HL-60/S4 treated with phorbol 12-myristate 13-acetate at 8.2 ng/mL for 4 days and 3 days (cell line): ENCODE measurements around the gene CYRIA.

Experiments used
- in situ Hi-C: fragments of 300-500 bp; cut with MboI; formaldehyde crosslinking; loops from 2 replicates; pipeline ENCODE4 v1.15.0; 2022; ENCODE audit warnings: low sequenced_read_pairs

The CYRIA gene

DNA sequence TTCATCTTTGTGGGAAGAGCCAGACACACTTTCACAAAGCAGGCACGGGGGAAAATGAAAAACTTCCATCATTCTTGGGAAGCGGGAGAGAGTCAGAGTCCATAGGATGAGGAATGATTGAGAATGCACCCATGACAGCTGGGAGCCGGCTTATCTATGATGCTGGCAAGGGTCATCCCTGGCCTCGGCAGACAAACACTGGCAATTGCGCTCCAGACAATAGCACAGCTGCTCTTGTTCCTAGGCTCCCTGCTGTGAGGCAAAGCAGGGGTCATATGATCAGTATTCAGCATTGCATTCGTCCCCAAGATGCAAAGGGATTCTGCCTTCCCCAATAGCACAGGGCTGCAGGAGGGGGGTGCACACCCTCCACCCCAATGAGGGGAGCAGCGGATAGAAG, 33.0 kb downstream of the CYRIA start:
- in situ Hi-C loops = no loop called here

DNA sequence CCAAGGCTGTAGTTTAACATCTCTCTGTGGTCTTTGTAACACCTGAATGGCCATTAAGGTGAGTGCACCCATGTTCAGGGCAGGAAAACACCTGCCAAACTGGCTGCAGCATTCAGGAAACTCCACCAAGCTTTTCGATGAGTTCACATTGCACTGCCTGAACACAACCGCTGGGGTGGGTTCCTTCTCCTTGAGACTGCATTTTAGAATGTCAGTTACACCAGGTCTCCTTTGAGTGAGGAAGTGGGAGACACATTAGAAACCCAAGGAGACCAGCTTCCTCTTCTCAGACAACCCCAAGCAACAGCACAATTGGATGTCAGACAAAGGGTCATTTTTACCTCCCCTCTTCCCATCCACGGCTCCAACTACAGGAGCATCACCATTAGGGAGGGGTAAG, 35.2 kb downstream of the CYRIA start:
- in situ Hi-C loops = no loop called here

DNA sequence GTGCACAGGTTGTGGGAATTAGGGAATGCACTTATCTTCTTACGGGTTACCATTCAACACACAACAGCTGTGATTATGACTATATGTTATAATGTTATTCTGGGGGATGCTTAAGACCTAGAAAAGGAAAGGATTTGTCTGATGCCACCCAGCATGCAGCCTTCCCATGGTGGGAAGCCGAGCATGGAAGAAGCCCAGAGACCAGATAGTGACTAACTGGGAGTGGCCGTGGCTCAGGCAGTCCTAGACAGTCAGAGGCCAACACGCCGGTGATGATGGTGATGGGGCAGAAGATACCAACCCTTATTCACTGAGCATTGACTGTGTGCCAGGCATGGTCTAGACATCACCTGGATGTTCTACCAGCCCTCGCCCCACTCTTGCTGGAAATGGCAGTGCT, 35.9 kb downstream of the CYRIA start:
- in situ Hi-C loops = no loop called here

DNA sequence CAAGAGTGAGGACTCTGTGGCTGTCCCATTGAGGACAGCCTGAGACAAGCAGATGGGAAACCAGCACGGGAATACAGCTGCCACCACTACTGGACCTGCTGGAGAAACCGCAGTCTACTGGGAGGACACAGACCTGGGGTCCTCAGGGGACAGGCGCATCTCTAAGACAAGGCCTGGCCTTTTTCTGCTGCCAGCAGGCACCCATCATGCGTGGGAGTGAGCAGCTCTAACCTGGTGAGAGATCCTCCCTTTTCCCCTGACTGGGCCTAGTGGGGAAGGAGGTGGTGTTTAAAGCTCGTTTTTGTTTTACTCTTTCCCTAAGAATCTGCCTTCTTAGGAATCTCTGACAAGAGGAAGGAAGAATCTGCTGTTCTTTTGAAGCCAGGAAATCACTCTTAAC, 36.6 kb downstream of the CYRIA start:
- in situ Hi-C loops = no loop called here

DNA sequence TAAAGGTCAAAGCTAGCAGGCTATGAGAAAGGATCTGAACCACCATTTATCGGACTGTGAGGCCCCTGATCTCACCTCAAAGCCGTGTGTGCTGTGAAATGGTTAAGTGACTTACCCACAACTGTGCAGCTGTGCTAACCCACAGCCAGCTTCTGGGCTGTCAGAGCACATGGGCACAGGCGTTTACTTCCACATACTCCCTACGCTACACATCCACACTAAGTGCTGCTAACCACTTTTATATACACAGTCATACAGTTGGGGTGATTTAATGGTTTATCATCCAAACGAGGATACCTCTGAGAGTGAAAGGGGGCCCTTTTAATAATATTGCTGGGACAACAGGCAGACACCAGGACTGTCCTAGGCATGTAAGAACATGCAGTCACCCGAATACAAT, 37.3 kb downstream of the CYRIA start:
- in situ Hi-C loops = no loop called here

DNA sequence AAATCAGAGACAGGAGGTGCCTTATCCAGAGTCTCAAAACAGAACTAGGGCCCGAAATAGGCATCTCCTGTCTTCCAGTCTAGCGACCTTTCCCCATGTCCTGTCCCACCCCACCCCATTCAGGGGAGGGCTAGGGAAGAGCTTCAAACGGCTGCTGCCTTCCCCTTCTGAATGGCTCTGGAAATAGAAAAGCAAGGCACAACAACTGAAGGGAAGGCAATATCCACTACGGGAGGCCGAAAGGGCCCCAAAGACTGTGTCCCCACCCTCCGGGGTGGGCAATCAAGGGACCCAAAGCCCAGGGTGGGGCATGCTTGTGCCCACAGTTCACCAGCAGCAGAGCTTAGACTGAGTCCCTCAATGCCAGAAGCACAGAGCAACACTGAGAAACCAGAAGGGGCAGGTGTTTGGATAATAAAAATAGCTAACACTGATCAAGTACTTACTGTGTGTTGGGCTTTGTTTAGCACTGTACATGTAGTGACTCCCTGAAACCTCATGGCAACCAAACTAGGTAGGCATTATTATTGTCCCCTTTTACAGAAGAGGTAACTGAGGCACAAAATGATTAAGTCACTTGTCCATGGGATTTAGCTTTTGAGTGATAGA, 38.5 kb downstream of the CYRIA start:
- in situ Hi-C loops = no loop called here

DNA sequence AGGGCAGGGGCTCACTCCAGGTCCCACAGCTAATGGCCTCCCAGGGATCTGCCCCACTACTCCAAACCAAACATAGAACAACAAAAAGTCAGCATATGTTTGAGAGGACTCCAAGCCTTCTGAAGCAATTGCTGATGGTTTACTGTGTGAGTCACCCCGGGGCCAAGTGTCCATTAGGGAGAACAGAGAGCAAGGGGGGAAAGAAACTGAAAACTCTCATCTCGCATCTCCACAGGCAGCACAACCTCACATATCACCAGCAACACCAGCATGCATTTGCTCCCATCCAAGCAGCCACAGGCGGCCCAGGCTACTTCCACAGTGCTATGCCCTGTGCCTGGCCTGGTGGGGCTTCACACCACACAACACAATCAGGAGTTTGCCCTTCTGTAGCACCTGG, 39.1 kb downstream of the CYRIA start:
- in situ Hi-C loops = no loop called here

DNA sequence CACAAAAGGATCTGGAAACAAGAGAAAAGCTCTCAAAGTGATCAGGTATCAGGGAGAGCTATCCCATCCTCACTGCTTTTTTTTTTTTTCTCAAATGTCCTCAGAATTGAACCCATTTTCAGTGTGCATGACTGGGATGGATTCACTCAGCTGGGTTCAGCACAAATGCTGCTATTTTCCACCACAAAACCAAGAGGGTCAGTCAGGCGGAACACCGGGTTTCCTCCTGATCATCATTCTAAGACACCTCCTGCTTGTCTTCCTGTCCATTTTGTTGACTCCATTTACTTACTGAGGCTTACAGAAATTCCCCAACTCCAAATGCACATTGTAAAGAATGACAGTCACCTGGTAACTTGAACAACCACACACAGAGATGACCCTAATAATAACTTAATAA, 39.9 kb downstream of the CYRIA start:
- in situ Hi-C loops = no loop called here

DNA sequence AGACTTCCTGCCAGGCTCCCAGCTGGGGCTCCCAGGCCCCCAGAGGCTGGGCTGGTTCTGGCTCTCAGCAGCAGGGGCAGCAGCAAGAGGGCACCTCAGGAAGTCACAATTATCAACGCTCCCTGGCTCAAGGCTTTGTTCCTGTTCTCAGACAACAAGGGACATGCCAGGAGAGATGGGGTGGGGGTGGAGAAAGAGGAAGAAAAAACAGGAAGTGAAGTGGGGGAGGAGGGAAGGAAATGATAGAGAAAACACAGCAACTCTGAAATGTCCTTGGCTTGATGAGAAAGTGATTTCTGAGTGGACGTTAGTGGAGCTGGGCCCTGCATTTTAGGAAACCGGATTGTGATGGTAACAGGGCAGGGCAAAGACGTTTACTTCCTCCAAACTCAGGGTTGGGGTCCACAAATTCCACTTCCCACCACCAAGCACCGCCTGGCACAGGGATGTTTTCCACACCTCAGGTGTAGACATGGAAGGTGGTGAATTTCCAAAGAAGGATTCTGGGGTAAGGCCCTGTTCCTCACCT, 40.4 kb downstream of the CYRIA start:
- in situ Hi-C loops = no loop called here

DNA sequence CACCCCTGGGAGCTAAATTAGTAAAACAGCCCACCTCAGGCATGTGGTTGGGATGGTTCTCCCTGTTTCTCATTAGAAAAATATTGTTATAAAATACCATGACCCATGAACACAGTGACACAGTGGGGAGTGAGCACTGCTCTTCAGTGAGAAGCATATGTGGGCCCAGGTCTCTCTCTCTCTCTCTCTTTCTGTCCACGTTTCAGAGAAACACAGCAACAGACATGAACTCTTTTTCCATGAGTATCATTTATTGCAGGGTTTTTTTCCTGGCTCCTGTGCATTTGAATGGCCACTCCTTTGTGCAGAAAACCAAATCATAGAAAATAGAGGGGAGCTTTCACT, 41.2 kb downstream of the CYRIA start:
- in situ Hi-C loops = no loop called here

DNA sequence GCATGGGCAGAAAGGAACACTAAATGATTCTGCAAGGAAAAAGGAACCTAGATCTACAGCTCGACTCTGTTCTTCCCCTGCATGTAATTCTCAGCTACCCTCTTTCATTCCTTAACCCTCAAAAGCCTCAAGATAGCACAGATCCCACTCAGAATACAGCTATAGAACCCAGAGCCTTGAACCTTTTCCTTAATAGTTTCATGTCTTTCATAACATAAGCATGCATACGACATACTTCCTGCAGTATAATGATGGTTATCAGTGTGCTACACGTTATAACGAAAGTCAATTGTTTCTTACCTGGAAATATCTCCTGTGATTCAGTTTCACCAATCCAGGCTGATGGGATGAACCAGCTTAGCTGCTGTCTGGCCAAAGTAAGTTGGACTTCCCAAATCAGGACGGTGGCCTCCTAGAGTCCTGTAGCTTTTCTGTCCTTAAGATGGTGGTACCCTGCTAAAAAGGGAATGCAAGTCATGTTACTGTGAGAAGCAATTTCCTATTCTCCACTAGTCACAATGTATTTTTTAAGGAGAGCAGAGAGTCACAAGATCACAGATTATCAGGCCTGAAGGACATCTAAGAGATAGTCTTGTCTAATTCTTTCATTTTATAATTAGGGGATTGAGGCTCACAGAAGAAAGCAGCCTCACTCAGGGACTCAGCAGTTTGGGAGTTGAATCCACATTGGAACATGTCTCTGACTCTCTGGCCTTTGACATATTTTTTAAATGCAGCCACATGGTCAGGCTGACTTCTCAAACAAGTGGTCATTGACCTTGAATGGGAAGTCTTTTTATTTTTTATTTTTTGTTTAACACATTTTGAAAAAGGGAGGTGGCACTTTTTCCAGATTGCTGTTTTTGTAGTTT, 41.8 kb downstream of the CYRIA start:
- in situ Hi-C loops = no loop called here

DNA sequence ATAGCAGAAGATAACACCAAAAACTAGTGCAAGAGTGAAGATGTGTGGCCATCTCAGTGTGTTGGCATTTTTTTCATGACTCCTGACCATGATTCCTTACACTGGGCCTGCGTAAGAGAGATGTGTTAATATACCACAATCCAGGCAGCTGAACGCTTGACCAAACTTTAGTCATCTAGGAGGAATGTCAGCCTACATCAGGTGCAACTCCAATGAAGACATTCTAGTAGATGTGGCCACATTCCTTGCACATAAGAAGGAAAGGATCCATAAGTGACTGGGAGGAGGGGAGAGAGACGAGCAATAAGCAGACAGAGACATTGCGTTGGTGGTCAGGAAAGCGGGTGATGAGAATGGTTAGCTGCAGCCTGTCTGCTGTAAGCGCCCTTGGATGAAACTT, 42.6 kb downstream of the CYRIA start:
- in situ Hi-C loops = no loop called here

DNA sequence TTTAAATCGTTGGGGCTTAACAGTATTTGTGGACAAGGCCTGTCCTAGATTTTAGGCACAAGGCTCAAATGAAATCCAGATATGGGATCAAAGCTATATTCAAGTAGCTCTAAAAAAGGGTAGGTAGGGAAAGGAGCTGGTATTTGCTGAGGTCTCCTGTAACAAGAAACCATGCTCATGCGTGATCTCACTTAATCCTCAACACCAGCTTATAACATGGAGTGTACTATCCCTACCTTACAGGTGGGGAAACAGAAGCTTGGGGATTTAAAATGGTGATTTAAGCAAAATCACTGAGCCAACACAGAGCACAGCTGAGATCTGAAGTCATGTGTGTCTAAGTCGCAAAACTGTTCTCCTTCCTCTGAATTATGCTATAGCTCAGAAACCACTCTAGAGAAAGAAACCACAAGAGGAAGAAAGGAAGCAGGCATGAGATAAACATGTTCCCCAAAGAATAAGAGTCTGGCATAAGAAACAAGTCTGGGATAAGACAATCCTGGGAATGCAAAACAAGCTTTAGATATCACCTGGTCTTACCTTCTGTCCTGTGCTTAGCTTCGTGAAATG, 43.1 kb downstream of the CYRIA start:
- in situ Hi-C loops = no loop called here

DNA sequence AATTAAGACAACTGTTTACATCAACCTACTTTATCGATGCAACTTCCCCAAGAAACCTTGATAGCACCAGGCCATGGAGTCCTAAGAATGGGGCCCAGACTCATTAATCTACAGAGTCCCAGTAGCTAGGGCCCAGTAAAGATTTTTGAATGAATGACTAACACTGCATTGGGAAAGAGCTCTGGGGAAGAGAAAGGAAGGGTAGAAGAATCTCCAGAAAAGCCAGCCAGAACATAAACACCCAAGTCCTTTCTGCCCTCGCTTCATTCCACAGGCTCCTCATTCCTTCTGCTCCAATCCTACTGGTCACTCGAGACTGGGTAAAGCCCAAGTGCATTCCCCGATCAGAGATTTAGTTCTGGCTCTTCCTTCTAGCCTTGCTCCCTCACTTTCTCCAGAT, 44.3 kb downstream of the CYRIA start:
- in situ Hi-C loops = no loop called here

DNA sequence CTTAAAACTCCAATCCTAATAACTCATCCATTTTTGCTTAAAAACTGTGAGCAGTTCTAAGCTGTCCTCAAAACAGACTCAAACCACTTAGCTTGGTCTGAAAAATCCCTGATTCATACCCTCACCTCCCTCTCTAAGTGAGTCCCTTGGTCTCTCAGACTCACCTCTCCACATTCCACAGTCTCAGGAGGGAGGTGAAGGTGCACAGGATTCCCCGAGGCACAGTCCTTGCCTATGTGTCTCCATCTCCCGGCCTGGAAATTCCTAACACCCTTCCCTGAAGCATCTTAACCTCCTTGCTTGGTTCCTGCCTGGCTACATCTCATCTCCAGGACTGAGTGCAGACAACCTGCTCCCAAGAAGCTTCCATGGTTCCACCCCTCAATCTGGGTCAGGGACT, 45.0 kb downstream of the CYRIA start:
- in situ Hi-C loops = no loop called here

DNA sequence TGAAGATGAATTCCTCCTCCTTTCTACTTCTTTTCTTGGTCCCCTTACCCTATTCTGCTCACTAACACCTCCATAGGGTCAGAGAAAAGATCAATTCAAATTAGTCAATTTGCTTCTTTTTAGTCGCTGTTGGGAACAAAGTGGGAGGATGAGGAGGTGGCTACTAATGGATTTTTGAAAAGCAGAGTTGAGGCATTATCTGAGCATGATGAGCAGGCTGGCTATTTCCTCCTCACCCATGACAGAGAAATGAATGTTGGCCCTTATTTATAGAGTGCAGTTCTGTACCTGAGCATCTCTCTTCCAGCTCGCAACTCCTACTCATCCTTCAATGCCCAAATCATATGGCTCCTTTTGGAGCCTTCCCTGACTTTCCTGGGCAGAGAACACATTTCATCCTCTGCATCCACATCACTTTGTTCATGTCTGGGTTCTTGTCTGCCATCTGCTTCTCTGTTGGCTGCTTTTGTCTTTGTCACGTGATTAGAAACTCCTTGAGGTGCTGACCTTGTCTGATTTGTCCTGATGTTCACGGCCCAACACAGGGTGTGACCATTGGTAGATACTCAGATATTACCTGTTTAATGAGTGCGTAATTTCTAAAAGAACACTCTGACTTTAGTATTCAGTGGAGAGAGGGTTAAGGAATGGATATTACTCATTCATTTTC, 45.9 kb downstream of the CYRIA start:
- in situ Hi-C loops = loop anchor here (10.0 kb wide), 1 partner anchor 135 kb away; no protein-coding TSS in a partner anchor

DNA sequence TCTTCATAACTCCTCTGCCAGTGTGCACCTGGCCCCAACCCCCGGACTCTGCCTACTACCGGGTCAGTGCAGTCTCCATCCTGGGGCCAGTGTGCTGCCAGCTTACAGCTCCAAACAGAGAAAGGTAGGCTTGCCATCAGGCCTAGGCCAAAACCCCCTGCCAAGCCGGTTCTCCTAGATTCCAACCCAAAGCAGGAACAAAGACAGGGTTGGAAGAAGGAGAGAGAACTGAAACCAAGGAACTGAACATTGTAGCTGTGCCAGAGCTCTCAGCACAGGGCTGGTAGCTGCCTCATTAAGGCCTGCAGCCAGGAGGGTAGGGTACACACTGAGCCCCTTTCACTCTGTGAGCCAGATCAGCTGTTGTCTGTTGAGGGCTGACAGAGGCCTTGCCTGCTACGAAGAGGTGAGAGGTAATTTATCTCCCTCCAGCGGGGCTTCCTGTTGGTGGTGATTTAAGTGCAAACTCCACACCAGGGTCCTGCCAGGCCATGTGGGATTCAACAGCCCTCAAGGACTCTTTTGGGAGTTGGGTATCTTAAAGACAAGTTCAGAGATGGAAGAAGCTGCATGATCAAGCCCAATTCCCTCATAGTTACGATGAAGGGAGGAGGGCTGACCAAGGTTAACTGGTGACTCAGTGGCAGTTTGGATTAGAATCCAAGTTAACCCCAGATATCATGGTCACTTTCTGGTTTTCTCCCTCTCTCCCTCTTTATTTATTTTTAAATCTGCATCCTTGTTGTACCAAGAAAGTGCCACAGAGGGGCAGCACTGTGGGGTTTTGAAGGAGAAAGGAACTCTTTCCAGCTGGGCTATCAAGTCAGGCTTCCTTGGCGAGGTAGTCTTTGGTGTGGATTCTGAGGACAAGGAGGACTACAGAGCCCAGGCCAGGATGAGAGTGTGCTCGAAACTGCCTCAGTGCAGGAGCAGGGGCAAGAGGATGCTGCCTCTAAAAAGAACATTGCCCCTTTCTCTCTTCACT, 48.1 kb downstream of the CYRIA start:
- in situ Hi-C loops = loop anchor here (10.0 kb wide), 1 partner anchor 137 kb away; no protein-coding TSS in a partner anchor
